Hematopoietic multipotent progenitor cell treated with erythropoietin and hydrocortisone succinate and interleukin-3 and kit ligand, for 15 days (in vitro differentiated cells): Measurements from ENCODE around the gene CAV2.
"Not testable (repeated sequence)": the region's sequence is repeated elsewhere in the genome, so short reads cannot be mapped to it uniquely, and the experiment has no call there.

Experiments
- DNase-seq: peaks from one replicate; pipeline ENCODE4 v3.0.0-alpha.2; 2015; ENCODE audit warnings: low spot score

CAV2 gene, protein sequence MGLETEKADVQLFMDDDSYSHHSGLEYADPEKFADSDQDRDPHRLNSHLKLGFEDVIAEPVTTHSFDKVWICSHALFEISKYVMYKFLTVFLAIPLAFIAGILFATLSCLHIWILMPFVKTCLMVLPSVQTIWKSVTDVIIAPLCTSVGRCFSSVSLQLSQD

DNA sequence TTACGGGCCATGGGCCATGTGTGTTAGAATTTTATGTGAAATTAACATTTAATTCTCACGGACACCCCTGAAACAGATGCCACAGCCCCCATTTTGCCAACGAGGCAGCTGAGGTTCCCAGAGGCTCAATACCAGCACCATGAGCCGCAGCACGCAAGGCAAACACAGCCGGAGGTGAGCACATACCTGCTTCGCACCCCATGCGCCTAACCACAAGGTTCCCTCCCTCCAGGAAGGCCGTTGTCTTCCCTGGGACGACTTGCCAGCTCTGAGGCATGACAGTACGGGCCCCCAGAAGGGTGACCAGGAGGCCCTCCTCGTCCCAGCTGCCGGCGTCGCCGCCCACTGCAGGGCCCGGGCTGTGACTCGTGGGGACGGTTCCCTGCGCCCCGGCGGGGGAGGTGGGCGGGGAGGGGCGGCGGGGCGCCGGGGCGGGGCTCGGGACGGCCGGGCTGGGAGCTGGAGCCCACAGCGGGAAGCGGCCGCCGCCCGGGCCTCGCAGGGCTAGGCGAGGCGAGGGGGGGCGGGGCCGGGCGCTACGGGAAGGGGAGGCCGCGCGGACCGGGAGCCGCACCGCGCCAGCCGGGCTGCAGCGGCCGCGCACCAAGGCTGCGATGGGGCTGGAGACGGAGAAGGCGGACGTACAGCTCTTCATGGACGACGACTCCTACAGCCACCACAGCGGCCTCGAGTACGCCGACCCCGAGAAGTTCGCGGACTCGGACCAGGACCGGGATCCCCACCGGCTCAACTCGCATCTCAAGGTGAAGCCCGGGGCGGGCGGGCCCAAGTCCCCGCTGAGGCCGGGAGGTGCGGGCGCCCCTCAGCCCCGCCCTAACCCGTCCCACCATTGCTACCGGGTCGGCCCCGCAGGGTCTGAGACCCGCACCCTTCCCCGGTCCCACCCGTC is at the start of gene CAV2:
Gene CAV2, plus strand, starts transcription at position 571 of the 910 bp plus-strand sequence. Its CDS starts 44 bp downstream, at position 615.
- no peak for DNase-seq

DNA sequence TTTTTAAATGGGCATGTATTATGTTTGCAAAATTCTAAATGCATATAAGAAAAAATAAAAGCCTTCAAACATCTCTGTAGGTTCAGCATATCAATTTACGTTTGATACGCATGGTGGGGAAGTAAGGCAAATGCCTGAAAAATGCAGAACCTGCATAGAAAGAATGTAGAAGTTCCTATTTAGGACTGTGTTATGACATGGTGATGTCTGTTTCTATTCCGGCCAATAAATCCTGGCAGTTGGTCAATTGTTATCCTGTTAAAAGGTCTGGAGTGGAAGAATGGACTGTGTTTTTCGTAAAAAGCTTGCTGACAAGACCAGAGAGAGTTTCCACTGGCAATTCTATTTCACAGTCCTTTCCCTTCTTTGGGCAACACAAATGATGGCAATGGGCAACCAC is 49.6 kb upstream of the CAV2 start:
- DNase-seq, result no peak

DNA sequence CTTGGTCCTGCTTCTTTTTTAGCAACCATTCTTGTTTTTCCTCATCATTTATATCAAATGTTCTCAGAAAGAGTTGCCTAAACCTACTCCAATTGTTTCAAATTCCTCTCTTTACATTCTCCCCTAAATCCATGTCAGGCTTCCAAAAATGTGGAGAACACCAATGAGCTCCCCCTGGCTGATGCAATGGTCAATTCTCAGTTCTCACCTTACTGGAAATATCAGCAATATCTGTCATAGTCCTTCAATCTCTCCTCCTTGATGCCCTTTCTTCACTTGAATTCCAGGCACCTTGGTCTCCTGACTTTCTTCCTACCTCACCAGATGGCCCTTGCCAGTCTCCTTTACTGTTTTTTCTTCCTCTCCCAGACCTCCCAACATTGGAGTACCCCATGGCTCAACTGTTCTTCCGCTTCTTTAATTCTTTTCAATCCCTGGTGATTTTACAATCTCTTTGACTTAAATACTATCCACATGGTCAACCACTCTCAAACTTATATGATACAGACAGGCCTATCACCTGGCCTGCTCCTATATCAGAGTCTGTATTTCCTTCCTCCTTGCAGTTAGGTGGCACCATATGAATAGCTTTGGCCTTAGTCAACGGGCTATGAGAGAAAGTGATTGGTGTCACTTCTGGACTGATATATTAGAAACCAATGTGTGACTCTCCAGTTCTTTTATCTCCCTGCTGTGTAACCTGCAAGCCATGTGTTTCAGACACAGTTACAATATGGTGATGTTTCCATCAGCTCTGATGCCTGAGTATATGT is 47.4 kb upstream of the CAV2 start:
- no peak for DNase-seq

DNA sequence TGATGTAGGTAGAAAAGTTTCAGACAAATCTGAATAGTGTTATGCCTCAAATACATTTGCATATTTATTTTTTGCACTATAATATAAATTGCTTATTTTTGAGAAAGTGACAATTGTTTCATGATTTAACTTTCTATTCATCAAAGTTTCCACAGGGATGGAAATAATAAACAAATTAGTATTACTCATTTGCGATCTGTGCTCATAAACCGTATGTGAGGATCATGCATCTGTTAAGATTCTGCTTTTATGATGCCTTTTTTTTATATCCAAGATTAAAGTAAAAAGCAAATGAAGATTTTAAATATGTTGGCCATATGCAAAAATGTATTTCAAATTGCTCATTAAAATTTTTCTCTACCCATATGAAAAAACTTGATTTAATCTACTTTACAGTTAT is 45.2 kb upstream of the CAV2 start:
- DNase-seq, result no peak

DNA sequence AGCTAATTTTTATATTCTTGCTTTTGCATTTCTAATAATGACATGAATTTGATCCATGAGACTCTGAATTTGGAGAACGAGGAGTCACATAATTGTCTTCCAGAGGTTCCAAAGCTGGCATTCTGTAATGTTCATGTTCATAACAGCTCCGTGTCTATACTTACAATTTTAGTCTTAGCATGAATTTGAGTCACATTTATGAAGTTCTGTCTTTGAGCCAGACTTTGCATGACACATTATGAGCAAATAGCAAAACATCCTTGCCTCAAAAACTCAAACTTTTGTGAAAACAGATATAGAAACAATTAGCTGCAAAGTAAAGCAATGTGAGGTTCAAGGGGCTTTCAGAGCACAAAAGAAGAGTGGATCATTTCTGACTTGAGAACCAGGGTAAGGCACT is 44.5 kb upstream of the CAV2 start:
- DNase-seq, result no peak

DNA sequence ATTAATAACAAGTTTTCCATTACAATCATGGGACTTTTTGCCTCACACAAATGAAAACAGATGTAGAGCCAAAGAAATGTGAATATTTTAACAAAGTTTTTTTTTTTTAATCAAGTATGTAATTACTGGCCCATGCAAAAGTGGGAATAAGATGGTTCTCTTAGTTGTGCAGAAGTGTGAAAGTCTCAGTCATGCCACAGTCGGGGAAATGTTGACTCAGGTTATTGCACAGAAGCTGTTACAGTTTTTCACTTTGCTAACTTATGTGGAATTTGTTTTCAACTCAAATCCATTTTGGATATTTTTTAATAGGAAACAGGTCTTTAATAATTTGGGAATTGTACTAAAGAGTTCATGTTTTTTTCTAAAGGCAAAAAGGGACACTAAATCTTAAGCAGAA is 44.0 kb upstream of the CAV2 start:
- DNase-seq, result no peak

DNA sequence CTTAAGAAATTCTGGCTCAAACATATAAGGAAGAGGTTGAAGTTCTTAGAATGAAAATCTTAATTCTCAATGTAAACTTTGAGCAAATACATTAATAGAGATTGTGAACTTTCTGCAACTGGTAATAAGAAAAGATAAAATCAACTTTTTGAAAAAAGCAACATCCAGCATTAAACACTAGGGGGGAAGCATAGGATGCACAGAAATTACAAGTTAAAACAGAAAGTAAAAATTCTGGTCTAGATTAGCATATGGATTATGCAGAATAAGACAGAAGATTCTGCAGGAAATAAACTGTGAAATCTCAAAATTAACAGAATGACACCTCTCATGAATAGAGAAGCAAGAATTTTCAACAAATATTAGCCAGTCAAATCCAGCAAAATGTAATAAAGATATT is 38.0 kb upstream of the CAV2 start:
- DNase-seq, result no peak

DNA sequence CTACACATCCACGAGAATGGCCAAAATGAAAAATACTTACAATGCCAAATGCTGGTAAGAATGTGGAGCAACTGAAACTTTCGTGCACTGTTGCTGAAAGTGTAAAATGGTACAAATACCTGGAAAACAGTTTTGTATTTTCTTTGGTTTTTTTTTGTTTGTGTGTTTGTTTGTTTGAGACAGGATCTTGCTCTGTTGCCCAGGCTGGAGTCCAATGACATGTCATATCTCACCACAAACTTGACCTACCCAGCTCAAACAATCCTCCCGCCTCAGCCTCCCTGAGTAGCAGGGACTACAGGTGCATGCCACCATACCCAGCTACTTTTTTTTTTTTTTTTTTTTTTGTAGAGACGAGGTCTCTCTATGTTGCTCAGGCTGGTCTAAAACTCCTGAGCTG is 35.6 kb upstream of the CAV2 start:
- DNase-seq, result no peak

DNA sequence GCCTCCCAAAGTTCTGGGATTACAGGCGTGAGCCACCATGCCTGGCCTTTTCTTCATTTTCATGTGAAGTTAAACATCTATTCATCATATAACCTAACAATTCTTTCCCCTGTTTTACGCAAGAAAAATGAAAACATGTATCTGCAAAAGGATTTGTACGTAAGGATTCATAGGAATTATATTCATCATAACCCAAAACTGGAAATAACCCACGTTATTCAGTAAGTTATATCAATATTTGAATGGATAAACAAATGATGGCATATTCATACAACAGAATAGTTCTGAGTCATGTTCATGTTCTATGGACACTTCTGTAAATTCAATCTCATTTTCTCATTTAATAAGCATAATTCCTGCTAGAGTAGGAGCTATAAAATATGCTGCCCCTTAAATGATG is 35.2 kb upstream of the CAV2 start:
- DNase-seq, result no peak

DNA sequence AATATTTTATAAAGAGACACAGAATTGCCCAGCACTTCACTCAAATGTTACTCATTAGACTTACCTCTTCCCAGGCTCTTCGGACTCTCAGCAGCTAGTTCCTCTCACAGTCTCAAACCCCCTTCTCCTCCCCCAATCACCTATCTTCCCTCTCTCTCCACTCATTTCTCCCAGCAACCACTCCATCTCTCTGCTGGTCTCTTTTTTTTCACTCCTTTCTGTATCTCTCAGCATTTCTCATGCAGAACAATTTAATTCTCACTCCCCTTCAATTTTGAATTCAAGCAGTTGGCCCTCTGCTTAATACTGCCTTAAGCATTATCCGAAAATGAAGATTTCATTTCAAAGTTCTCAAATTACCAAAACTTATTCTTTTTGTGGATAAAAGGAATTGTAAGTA is 34.4 kb upstream of the CAV2 start:
- DNase-seq, result no peak

DNA sequence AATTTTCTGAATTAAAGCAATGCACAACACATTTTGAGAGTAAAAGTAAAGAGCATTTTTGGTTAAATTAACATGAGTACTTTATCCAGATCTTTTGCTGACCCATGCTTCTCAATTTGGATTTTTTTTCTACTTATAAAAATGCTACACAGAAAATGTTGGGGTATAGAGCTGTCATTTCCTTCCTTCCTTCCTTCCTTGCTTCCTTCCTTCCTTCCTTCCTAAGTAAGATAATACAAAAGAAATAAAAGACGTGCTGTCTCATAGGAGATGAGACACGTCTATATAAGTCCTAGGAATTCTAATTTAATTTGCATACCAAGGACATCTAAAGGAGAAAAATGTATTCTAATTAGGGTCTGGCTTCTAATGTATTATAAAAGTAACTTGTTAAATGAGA is 31.0 kb upstream of the CAV2 start:
- no peak for DNase-seq

DNA sequence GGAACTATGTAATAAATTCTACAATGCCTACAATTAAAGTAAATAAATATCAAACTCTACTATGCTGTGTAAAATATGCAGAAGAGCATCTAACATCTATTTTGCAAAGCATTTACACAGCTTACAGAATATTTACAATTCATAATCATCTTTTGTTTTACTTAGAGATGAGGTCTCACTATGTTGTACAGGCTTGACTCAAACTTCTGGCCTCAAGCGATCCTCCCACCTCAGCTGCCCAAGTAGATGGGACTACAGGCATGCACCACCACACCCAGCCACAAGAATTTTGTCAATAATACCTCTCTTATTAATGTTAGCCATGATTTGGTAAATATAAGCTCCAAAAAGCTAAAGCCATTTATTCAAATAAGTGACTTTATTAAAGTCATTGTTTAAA is 21.9 kb upstream of the CAV2 start:
- no peak for DNase-seq

DNA sequence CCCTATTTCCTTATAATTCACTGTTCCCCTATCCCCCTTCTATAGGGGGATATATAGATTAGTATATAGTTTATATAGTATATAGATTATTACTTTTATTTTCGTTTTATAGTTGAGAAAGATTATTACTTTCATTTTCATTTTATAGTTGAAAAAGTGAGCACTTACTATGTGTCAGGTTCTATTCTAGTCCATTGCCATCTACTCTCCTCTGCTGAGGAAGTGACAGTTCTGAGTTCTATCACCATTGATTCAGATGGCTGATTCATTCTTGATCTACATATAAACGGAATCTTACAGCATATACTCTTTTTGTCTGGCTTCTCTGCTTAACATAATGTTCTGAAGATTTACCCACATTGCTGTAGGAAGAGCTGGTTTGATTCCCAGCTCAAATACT is 20.7 kb upstream of the CAV2 start:
- no peak for DNase-seq

DNA sequence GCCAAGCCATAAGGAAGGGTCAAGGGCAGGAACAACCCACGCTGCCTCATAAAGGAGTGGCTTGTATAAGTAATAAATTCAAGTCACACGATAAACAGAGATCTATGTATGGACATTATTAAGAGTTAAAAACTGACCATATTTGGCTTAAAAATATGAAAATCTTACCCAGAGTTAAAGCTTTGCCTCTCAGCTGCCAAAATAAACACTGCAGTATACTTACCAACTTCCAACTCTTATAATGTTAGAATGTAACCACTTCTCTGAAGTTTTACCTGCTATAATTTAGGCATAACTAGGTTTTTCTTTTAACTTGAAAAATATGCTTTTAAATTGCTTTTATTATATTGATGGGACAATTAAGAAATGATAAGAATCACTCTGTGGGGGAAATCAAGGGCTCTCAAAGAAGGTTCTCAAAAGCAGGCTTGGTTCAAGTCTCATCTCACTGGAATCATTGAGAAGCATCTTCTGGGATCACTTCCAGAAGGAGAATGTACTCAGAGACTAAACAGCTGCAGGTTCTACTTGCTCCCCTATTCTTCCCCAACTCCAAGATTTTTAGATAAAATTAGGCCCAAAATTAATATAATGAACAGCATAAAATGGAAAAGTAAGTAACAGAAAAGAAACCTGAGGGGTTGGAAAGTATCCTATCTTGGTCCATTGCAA is 16.1 kb upstream of the CAV2 start:
- DNase-seq, result no peak

DNA sequence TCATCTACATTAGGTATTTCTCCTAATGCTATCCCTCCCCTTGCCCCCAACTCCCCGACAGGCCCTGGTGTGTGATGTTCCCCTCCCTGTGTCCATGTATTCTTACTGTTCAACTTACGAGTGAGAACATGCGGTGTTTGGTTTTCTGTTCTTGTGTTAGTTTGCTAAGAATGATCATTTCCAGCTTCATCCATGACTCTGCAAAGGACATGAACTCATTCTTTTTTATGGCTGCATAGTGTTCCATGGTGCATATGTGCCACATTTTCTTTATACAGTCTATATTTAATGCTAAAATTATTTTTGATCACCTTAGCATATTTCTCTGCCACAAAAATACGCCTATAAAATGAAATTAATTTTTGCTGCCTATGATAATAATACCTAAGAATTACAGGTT is 15.1 kb upstream of the CAV2 start:
- not testable (repeated sequence) for DNase-seq

DNA sequence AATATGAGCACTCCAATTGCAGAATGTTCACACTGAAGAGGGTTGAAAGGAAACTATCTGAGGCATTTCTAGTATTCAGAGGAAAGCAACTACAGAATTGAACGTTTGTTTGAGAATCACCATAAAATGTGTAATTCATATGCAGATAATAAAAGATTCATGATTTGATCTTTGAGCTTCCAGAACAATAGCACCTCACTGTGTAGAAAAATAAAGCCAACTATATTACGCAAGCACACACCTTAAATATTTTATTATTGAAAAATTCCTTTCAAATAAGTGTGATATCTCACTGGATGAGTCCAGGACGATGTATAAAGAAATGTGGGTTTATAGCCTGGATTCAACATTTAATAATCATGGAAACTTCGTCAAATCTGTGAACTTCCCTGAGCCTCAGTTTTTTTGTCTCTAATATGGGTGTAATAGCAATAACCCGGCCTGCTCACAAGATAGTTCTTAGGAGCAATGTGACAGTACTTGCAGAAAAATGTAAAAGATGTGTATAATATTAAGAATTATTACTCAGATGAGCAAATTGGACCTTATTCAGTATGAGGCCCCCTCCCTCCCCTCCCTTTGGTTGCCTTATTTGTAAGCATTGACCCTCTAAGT is 11.5 kb upstream of the CAV2 start:
- no peak for DNase-seq

DNA sequence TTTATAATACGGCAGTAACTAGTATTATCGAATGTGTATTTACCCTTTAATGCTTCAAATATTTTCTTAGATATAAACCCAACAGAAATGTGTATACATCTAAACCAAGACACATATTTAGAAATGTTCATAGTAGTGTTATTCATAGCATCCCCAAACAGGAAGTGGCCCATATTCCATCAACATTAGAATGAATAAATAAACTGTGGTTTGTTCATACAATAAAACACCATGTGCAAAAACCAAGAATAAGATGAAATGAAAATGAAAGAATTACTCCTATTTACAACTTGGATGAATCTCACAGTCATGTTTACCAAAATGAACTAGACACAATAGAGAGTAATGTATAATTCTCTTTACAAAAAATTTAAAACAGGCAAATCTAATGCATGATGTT is 9.2 kb upstream of the CAV2 start:
- DNase-seq, result no peak

DNA sequence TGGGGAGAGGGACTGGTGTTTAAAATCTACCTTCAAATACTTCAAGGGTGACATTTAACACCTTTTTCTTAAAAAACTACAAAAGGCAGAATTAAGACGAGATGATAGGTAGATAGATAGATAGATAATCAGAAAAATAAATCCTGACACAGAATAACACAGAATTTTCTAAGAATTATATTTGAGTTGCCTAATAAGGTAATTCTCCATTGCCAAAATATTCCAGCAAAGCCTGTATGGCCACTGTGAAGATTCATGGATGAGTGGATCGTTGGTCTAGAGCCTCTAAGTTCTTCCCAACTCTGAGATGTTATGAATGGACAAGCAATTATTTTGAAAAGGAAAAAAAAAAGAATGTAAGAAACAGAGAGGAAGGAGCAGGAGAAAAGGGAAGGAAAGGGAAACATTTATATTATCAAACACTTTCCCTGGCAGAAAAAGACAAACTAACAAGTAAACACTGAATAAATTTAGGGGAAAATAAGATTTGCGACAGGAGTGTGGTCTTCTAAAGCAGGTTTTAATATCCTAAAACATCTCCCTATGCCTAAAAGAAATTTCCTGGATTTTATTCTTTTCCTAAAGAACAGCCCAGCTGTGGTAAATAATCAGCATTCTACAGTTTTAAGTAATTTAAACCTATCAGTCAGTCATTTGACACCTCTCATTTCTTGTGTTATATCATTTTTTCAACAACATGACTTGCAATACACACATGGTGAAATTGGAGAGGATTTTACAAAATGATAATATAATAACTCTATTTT is 7.5 kb upstream of the CAV2 start:
- DNase-seq, result no peak

DNA sequence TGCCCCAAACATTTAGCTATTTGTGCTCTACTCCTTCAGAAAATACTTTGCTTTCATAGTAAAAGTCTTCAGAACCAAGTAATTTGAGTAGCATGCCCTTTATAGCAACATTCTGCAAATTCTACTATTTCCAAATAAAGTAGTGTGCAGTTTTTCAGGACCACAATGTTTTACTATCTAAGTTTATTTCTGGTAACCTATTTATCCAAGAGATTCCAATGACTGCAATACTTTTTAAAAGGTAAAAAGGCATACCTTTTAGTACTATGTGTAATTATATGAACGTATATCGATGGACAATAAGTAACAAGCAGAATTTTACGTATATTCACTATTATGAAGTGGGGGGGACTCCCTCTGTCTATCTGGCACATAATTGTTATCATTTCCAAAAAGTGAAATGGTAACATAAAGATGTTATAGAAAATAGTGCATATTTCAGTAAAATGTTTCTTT is 6.9 kb upstream of the CAV2 start:
- no peak for DNase-seq

DNA sequence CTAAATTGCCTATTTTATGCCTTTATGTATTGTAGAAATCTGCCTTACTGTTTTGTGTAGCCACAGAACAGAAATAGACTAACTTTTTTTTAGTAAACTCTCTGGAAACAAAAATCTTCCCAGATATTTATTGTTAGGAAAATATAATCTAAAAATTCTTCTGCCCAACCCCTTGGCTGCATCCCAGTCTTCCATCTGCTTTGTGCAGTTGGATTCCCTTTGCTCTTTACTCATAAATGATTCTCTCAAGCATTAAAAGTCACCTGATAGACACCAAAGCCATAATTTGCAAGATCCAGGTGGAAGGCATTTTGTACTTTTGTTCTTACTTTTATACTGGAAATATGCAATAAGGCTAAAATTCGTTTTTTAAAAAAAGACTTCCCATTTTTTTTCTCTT is 6.1 kb upstream of the CAV2 start:
- DNase-seq, result no peak

DNA sequence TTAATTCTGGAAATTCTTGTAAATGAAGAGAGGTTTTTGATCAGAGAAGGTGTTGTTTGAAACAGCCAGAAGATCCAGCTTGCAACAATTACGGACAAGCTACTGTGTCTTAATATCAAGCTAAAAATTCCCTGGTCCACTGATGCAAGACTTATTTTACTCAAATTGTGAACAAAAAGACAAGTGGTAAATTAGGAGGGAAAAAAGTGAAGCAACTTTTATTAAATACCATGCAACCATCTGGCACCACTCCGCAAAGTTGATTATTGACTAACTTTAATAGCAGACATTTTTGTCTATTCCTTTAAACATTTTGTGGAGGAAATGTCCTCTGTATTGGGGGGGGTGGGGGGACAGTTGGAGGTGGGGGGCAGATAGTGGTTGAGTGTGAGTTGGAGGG is 5.1 kb upstream of the CAV2 start:
- DNase-seq, result no peak
